H9 (cell line): ENCODE results near the gene TK2. TPM values are rescaled to one million over a fixed set of nuclear protein-coding genes. Genes with fewer than 3 reads are reported as not detected.
A peak's percentile ranks its signal among the peaks of the same experiment; 100 is the strongest.

Source experiments
- DNase-seq: peaks from one replicate; pipeline ENCODE4 v3.0.0-alpha.2; 2017
- H2AFZ ChIP-seq: one replicate; pipeline ENCODE4 v1.6.1; 2013; ENCODE audit warnings: mild to moderate bottlenecking, low read length, control low read depth, moderate library complexity
- H2AK5ac ChIP-seq: 2 replicates; pipeline ENCODE4 v1.6.1; 2013; ENCODE audit warnings: low read length, control low read depth, mixed read lengths; ENCODE audit not compliant: insufficient read length
- H2BK120ac ChIP-seq: one replicate; pipeline ENCODE4 v1.6.1; 2013; ENCODE audit warnings: low read depth, mild to moderate bottlenecking, low read length, control low read depth, inconsistent platforms; ENCODE audit not compliant: poor library complexity, severe bottlenecking
- H2BK12ac ChIP-seq: 2 replicates; pipeline ENCODE4 v1.6.1; 2013; ENCODE audit warnings: low read length, control low read depth, mixed read lengths, low read depth; ENCODE audit not compliant: insufficient read length
- H2BK15ac ChIP-seq: 2 replicates; pipeline ENCODE4 v1.6.1; 2013; ENCODE audit warnings: low read depth, low read length, control low read depth
- H2BK20ac ChIP-seq: one replicate; pipeline ENCODE4 v1.6.1; 2013; ENCODE audit warnings: low read depth, mild to moderate bottlenecking, low read length, control low read depth, inconsistent platforms; ENCODE audit not compliant: poor library complexity, severe bottlenecking
- H2BK5ac ChIP-seq: 2 replicates; pipeline ENCODE4 v1.6.1; 2013; ENCODE audit warnings: low read length, control low read depth, mixed read lengths; ENCODE audit not compliant: insufficient read length
- H3K14ac ChIP-seq: 2 replicates; pipeline ENCODE4 v1.6.1; 2013; ENCODE audit warnings: low read length, control low read depth; ENCODE audit not compliant: insufficient read depth
- H3K18ac ChIP-seq: 2 replicates; pipeline ENCODE4 v1.6.1; 2013; ENCODE audit warnings: low read depth, mild to moderate bottlenecking, mixed read lengths, low read length, control low read depth; ENCODE audit not compliant: insufficient read length
- H3K23ac ChIP-seq: 2 replicates; pipeline ENCODE4 v1.6.1; 2013; ENCODE audit warnings: low read length, control low read depth, mixed read lengths, low read depth; ENCODE audit not compliant: insufficient read length
- H3K23me2 ChIP-seq: 2 replicates; pipeline ENCODE4 v1.6.1; 2013; ENCODE audit warnings: low read depth, mild to moderate bottlenecking, mixed read lengths, low read length, control low read depth; ENCODE audit not compliant: insufficient read length, poor library complexity, severe bottlenecking
- H3K27ac ChIP-seq: 2 replicates; pipeline ENCODE4 v1.5.1; 2013; ENCODE audit warnings: low read length, control low read depth, mixed read lengths, low read depth; ENCODE audit not compliant: insufficient read length
- H3K27me3 ChIP-seq: 2 replicates; pipeline ENCODE4 v1.6.1; 2013; ENCODE audit warnings: low read length, control low read depth, inconsistent platforms; ENCODE audit not compliant: insufficient read depth
- H3K4ac ChIP-seq: 2 replicates; pipeline ENCODE4 v1.6.1; 2013; ENCODE audit warnings: low read depth, mild to moderate bottlenecking, control low read depth, inconsistent platforms, low read length, moderate library complexity
- H3K4me1 ChIP-seq: 2 replicates; pipeline ENCODE4 v1.6.1; 2013; ENCODE audit warnings: low read length, control low read depth, inconsistent platforms; ENCODE audit not compliant: insufficient read depth
- H3K4me2 ChIP-seq: 2 replicates; pipeline ENCODE4 v1.6.1; 2013; ENCODE audit warnings: low read length, control low read depth, mixed read lengths; ENCODE audit not compliant: insufficient read length, insufficient read depth
- H3K56ac ChIP-seq: 2 replicates; pipeline ENCODE4 v1.6.1; 2013; ENCODE audit warnings: low read depth, mild to moderate bottlenecking, mixed read lengths, low read length, control low read depth; ENCODE audit not compliant: insufficient read length
- H3K79me1 ChIP-seq: 2 replicates; pipeline ENCODE4 v1.6.1; 2013; ENCODE audit warnings: low read depth, mild to moderate bottlenecking, moderate library complexity, low read length, control low read depth, inconsistent platforms; ENCODE audit not compliant: insufficient read depth, poor library complexity, severe bottlenecking
- H3K79me2 ChIP-seq: 2 replicates; pipeline ENCODE4 v1.6.1; 2013; ENCODE audit warnings: low read length, control low read depth, inconsistent platforms; ENCODE audit not compliant: insufficient read depth
- H3K9ac ChIP-seq: 2 replicates; pipeline ENCODE4 v1.6.1; 2013; ENCODE audit warnings: low read length, control low read depth, mixed read lengths; ENCODE audit not compliant: insufficient read length; ENCODE audit errors: extremely low read depth
- H3K9me3 ChIP-seq: one replicate; pipeline ENCODE4 v1.6.1; 2013; ENCODE audit warnings: low read depth, low read length, inconsistent platforms; ENCODE audit not compliant: control insufficient read depth
- H3T11ph ChIP-seq: one replicate; pipeline ENCODE4 v1.6.1; 2013; ENCODE audit warnings: mild to moderate bottlenecking, low read length, control low read depth, inconsistent platforms
- H4K20me1 ChIP-seq: one replicate; pipeline ENCODE4 v1.6.1; 2013; ENCODE audit not compliant: control insufficient read depth, insufficient read length, insufficient read depth
- H4K5ac ChIP-seq: 2 replicates; pipeline ENCODE4 v1.6.1; 2013; ENCODE audit warnings: low read depth, mild to moderate bottlenecking, mixed read lengths, low read length, control low read depth; ENCODE audit not compliant: insufficient read length
- H4K8ac ChIP-seq: replicated peaks from 2 replicates; pipeline ENCODE4 v1.6.1; 2013; ENCODE audit warnings: low read length, control low read depth, mixed read lengths, low read depth; ENCODE audit not compliant: insufficient read length
- H4K91ac ChIP-seq: 2 replicates; pipeline ENCODE4 v1.6.1; 2013; ENCODE audit warnings: low read depth, mild to moderate bottlenecking, moderate library complexity, mixed read lengths, low read length, control low read depth; ENCODE audit not compliant: insufficient read length
- H3K27ac Mint-ChIP-seq, 3 experiments: 2 replicates in 2 of 3; 3 replicates in 1 of 3; pipeline ENCODE4 v1.8.0; 2020 to 2021; ENCODE audit warnings: mixed read lengths in 3 of 3, mild to moderate bottlenecking in 1 of 3, moderate library complexity in 1 of 3
- H3K27me3 Mint-ChIP-seq: 2 replicates; pipeline ENCODE4 v1.8.0; 2021; ENCODE audit warnings: low read depth, mild to moderate bottlenecking, moderate library complexity, mixed read lengths
- H3K36me3 Mint-ChIP-seq, 3 experiments: 2 replicates in 2 of 3; 3 replicates in 1 of 3; pipeline ENCODE4 v1.8.0; 2020 to 2021; ENCODE audit warnings: low read depth in 3 of 3, mixed read lengths in 3 of 3; ENCODE audit not compliant: insufficient read depth in 1 of 3
- H3K4me1 Mint-ChIP-seq, 2 experiments: 2 replicates each; pipeline ENCODE4 v1.8.0; 2020; ENCODE audit warnings: mixed read lengths in 2 of 2
- H3K4me3 Mint-ChIP-seq, 2 experiments: 2 replicates in 1 of 2; 3 replicates in 1 of 2; pipeline ENCODE4 v1.8.0; 2020 to 2021; ENCODE audit warnings: mild to moderate bottlenecking in 2 of 2, mixed read lengths in 2 of 2, moderate library complexity in 1 of 2
- H3K9me3 Mint-ChIP-seq, 2 experiments: 2 replicates in 1 of 2; 3 replicates in 1 of 2; pipeline ENCODE4 v1.8.0; 2020; ENCODE audit warnings: mild to moderate bottlenecking in 2 of 2, mixed read lengths in 2 of 2, moderate library complexity in 1 of 2
- CTCF ChIP-seq: fragments of 200-600 bp; sonication (generic); conservative IDR thresholded peaks from 3 replicates; pipeline ENCODE4 v1.8.0; 2021; ENCODE audit warnings: antibody characterized with exemption, mild to moderate bottlenecking
- WGBS: extraction: QIAGEN DNeasy Blood & Tissue Kit; methylation state at CpG from one replicate; pipeline ENCODE4 v1.1.7; 2013; ENCODE audit warnings: missing lambda C conversion rate, low lambda C conversion rate, mixed read lengths; ENCODE audit not compliant: insufficient read length; ENCODE audit errors: extremely low coverage; 5-methylcytosine and 5-hydroxymethylcytosine counted together
- total RNA-seq: library from RNA; stranded (reverse); gene quantifications from 2 replicates; pipeline ENCODE4 v1.2.1, GENCODE V29; 2021

Gene TK2
- total RNA-seq, 1 experiment from 2014 or later = 5.2 TPM

GRCh38 chr16:66511602-66512271 is 38.2 kb downstream of the TK2 start:
- Histone ChIP-seq H3K27me3 (no peaks in the 10 kb centered on the region), H3K9me3 (no peaks in the 10 kb centered on the region), H3K79me1 (no peaks in the 10 kb centered on the region), H3K14ac (no peak overlapping the region), H3K23me2 (no peaks in the 10 kb centered on the region), H3K56ac (no peak overlapping the region), H3K23ac (no peak overlapping the region), H2BK5ac (no peak overlapping the region), H2BK12ac (no peak overlapping the region), H3K4me1 (peaks cover 4% of the 10 kb centered on the region; the same call in 1 of the 2 replicates), H2BK15ac (no peak overlapping the region), H3K27ac (no peak overlapping the region), H2BK20ac (no peak overlapping the region), H2BK120ac (no peak overlapping the region), H3K4ac (no peak overlapping the region), H3T11ph (no peak overlapping the region), H3K18ac (no peak overlapping the region), H2AK5ac (no peak overlapping the region), H3K4me2 (no peak overlapping the region), H2AFZ (no peak overlapping the region), H4K20me1 (no peaks in the 10 kb centered on the region), H4K5ac (no peak overlapping the region), H3K9ac (no peak overlapping the region), H4K8ac (no peak overlapping the region), H4K91ac (no peak overlapping the region), H3K79me2 (no peaks in the 10 kb centered on the region)
- DNase-seq = peak; percentile 78
- Mint-ChIP-seq H3K9me3 (peaks cover 2 to 3% of the 10 kb centered on the region in 2 experiments; a peak in 2 of 5 replicates), H3K4me3 (peak overlapping the region in 1 of 2 experiments; percentile 22; a peak in 1 of 5 replicates), H3K36me3 (peaks cover 9 to 17% (median 12%) of the 10 kb centered on the region in 3 experiments; a peak in 6 of 7 replicates), H3K4me1 (peaks cover 34 to 43% of the 10 kb centered on the region in 2 experiments), H3K27ac (peak overlapping the region; percentile 66 to 97 (median 96); a peak in 6 of 7 replicates), H3K27me3 (peaks cover 11% of the 10 kb centered on the region)
- WGBS = no CpG with 5 or more reads among the region's 13 CpGs
- TF ChIP-seq CTCF = peak; percentile 24; the same call in 1 of the 3 replicates
